GM21390 (cell line): ENCODE measurements around the gene PIAS2.
A peak's percentile ranks its signal among the peaks of the same experiment; 100 is the strongest.
"Not testable (repeated sequence)": the region's sequence is repeated elsewhere in the genome, so short reads cannot be mapped to it uniquely, and the experiment has no call there.

ENCODE experiments used
- ATAC-seq: cut with Tn5 transposase; IDR thresholded peaks from one replicate; pipeline ENCODE4 v1.9.1; 2021; ENCODE audit not compliant: unreplicated experiment

The PIAS2 gene

GRCh38 chr18:46917108-46917802 is at the start of gene PIAS2, which contains the start of gene KATNAL2:
Gene PIAS2, minus strand, starts transcription at chr18:46917507. Its CDS starts 162 bp downstream, at chr18:46917345.
Gene KATNAL2, plus strand, starts transcription at chr18:46917602. Its CDS starts 29,271 bp downstream, at chr18:46946873.
- peak; percentile 87 for ATAC-seq

GRCh38 chr18:46966266-46966665 is 49.0 kb upstream of the PIAS2 start:
- ATAC-seq, result not testable (repeated sequence)

GRCh38 chr18:46964579-46965293 is 47.4 kb upstream of the PIAS2 start:
- ATAC-seq, result not testable (repeated sequence)

- ATAC-seq, result not testable (repeated sequence)
Measured at GRCh38 chr18:46963656-46964578, 46.6 kb upstream of the PIAS2 start.

- no peak for ATAC-seq
Measured at GRCh38 chr18:46958209-46958608, 40.9 kb upstream of the PIAS2 start.

- ATAC-seq, result no peak
Measured at GRCh38 chr18:46953195-46953594, 35.9 kb upstream of the PIAS2 start.

- no peak for ATAC-seq
Measured at GRCh38 chr18:46950064-46950656, 32.9 kb upstream of the PIAS2 start.

GRCh38 chr18:46946656-46947282 is 29.5 kb upstream of the PIAS2 start:
- ATAC-seq, result peak; percentile 98

GRCh38 chr18:46942646-46943045 is 25.3 kb upstream of the PIAS2 start:
- no peak for ATAC-seq

- no peak for ATAC-seq
Measured at GRCh38 chr18:46939998-46940571, 22.8 kb upstream of the PIAS2 start.

GRCh38 chr18:46939337-46939963 is 22.1 kb upstream of the PIAS2 start:
- no peak for ATAC-seq

GRCh38 chr18:46920653-46921052 is 3.3 kb upstream of the PIAS2 start:
- ATAC-seq, result no peak

- ATAC-seq, result no peak
Measured at GRCh38 chr18:46920067-46920466, 2.8 kb upstream of the PIAS2 start.

- ATAC-seq, result peak; percentile 1
Measured at GRCh38 chr18:46917803-46918600, 695 bp upstream of the PIAS2 start.

- peak; percentile 40 for ATAC-seq
Measured at GRCh38 chr18:46916551-46917107, 678 bp downstream of the PIAS2 start.

GRCh38 chr18:46915800-46916550 is 1.3 kb downstream of the PIAS2 start:
- ATAC-seq, result no peak

- ATAC-seq, result no peak
Measured at GRCh38 chr18:46910856-46911255, 6.5 kb downstream of the PIAS2 start.

- no peak for ATAC-seq
Measured at GRCh38 chr18:46909497-46909896, 7.8 kb downstream of the PIAS2 start.
